K562 (cell line): ENCODE data around the gene NFIC. TPM values are rescaled to one million over a fixed set of nuclear protein-coding genes. Genes with fewer than 3 reads are reported as not detected.
A peak's percentile ranks its signal among the peaks of the same experiment; 100 is the strongest.

Source experiments
- ATAC-seq: fragments of 200-7000 bp; cut with Tn5 transposase; 3 replicates; pipeline ENCODE4 v1.9.1; 2020; ENCODE audit warnings: moderate library complexity
- BruUV-seq: library from RNA; stranded (reverse); fragments of 400-500 nt; replicated peaks from 2 replicates; lab custom pipeline; 2021; lab: Mats Ljungman, UMichigan
- CTCF ChIA-PET: fragments of 300-600 bp; formaldehyde crosslinking; extraction: SDS; loops from one replicate; lab custom pipeline; 2021; ENCODE audit warnings: low intra/inter-chr PET ratio; lab: Yijun Ruan, JAX
- POLR2A ChIA-PET: fragments of 300-600, 350-650 bp; sonication (Branson Sonifier 250); formaldehyde crosslinking; extraction: SDS; loops from one replicate; lab custom pipeline; 2021; ENCODE audit warnings: antibody characterized with exemption, inconsistent platforms; lab: Yijun Ruan, JAX
- DNase-seq, 4 experiments: peaks; one replicate each; pipeline versions ENCODE4 v3.0.0 to v3.0.0-alpha.2; 2011 to 2018; ENCODE audit warnings: low spot score in 3 of 4, mixed read lengths in 3 of 4; ENCODE audit errors: extremely low read depth in 1 of 4
- FAIRE-seq: peaks from 2 replicates; lab custom pipeline; 2011; peaks lifted over from hg19 to GRCh38; lab: Jason Lieb, UNC
- H2AFZ ChIP-seq: 2 replicates; pipeline ENCODE4 v1.6.0; 2011; ENCODE audit warnings: low read depth, low read length, control low read depth, inconsistent platforms
- H3K27ac ChIP-seq: fragments of 200-600 bp; 3 replicates; pipeline ENCODE4 v1.8.0; 2011; ENCODE audit warnings: low read depth, mild to moderate bottlenecking, control low read depth, inconsistent platforms, low read length, moderate library complexity, mixed read lengths; ENCODE audit errors: extremely low read depth
- H3K27me3 ChIP-seq, 2 experiments: fragments of 300-600 bp in 1 of 2; 2 replicates in 1 of 2; 3 replicates in 1 of 2; pipeline versions ENCODE4 v1.6.0 to v1.8.0; 2011; ENCODE audit warnings: inconsistent platforms in 2 of 2, low read length in 2 of 2, mild to moderate bottlenecking in 1 of 2, mixed read lengths in 1 of 2, moderate library complexity in 1 of 2; ENCODE audit not compliant: control insufficient read depth in 2 of 2, insufficient read depth in 2 of 2
- H3K36me3 ChIP-seq: fragments of 300-600 bp; 3 replicates; pipeline ENCODE4 v1.8.0; 2011; ENCODE audit warnings: mild to moderate bottlenecking, low read length, inconsistent platforms; ENCODE audit not compliant: control insufficient read depth, insufficient read depth
- H3K4me1 ChIP-seq, 2 experiments: fragments of 200-600 bp in 1 of 2; replicated peaks in 1 of 2; 2 replicates in 1 of 2; 3 replicates in 1 of 2; pipeline versions ENCODE4 v1.5.1 to v1.8.0; 2011; ENCODE audit warnings: inconsistent platforms in 2 of 2, low read length in 2 of 2, mild to moderate bottlenecking in 1 of 2, mixed read lengths in 1 of 2, moderate library complexity in 1 of 2; ENCODE audit not compliant: control insufficient read depth in 2 of 2, insufficient read depth in 2 of 2
- H3K4me2 ChIP-seq: 2 replicates; pipeline ENCODE4 v1.6.1; 2011; ENCODE audit warnings: low read length, control low read depth, inconsistent platforms, mixed read lengths; ENCODE audit not compliant: insufficient read depth
- H3K4me3 ChIP-seq: fragments of 200-600 bp; sonication (generic), shearing (Covaris generic); 2 replicates; pipeline ENCODE4 v1.5.1; 2016; ENCODE audit warnings: control low read depth, inconsistent platforms
- H3K79me2 ChIP-seq: fragments of 200-600 bp; 3 replicates; pipeline ENCODE4 v1.8.0; 2011; ENCODE audit warnings: low read length, inconsistent platforms; ENCODE audit not compliant: control insufficient read depth, insufficient read depth
- H3K9ac ChIP-seq, 2 experiments: 2 replicates each; pipeline versions ENCODE4 v1.6.0 to v1.6.1; 2011; ENCODE audit warnings: low read depth in 2 of 2, low read length in 2 of 2, control low read depth in 1 of 2, inconsistent platforms in 1 of 2, mild to moderate bottlenecking in 1 of 2, mixed read lengths in 1 of 2; ENCODE audit not compliant: insufficient read depth in 1 of 2
- H3K9me1 ChIP-seq: one replicate; pipeline ENCODE4 v1.6.0; 2011; ENCODE audit warnings: inconsistent platforms, mild to moderate bottlenecking, low read length, moderate library complexity; ENCODE audit not compliant: control insufficient read depth, insufficient read depth
- H3K9me3 ChIP-seq: replicated peaks from 2 replicates; pipeline ENCODE4 v1.5.1; 2011; ENCODE audit warnings: low read depth, low read length, inconsistent platforms; ENCODE audit not compliant: control insufficient read depth, insufficient read depth
- H4K20me1 ChIP-seq: replicated peaks from 2 replicates; pipeline ENCODE4 v1.6.1; 2011; ENCODE audit warnings: low read length, inconsistent platforms, mixed read lengths; ENCODE audit not compliant: control insufficient read depth, insufficient read depth
- CREB1 ChIP-seq, 2 experiments: sonication (generic) in 1 of 2; formaldehyde crosslinking in 1 of 2; IDR thresholded peaks; 2 replicates each; pipeline versions ENCODE4 v1.6.1 to v1.8.0; 2012 to 2022; ENCODE audit warnings: inconsistent platforms in 1 of 2, mild to moderate bottlenecking in 1 of 2, missing genetic modification reagents in 1 of 2, moderate library complexity in 1 of 2
- HNRNPL ChIP-seq: fragments of 200-400 bp; formaldehyde crosslinking; IDR thresholded peaks from 2 replicates; pipeline ENCODE4 v1.6.1; 2017; ENCODE audit warnings: low read depth, mild to moderate bottlenecking, low read length
- NFIC ChIP-seq: fragments of 450-650 bp; IDR thresholded peaks from 2 replicates; pipeline ENCODE4 v1.6.1; 2017; ENCODE audit warnings: mild to moderate bottlenecking, inconsistent platforms
- NR3C1 ChIP-seq: sonication (generic); formaldehyde crosslinking; IDR thresholded peaks from 2 replicates; pipeline ENCODE4 v1.8.1; 2022; ENCODE audit warnings: missing genetic modification reagents
- POLR2G ChIP-seq: fragments of 200-400 bp; formaldehyde crosslinking; IDR thresholded peaks from 2 replicates; pipeline ENCODE4 v1.6.1; 2017; ENCODE audit warnings: low read depth, mild to moderate bottlenecking, antibody characterized with exemption, low read length, moderate library complexity
- RBFOX2 ChIP-seq: fragments of 200-400 bp; formaldehyde crosslinking; IDR thresholded peaks from 2 replicates; pipeline ENCODE4 v1.6.1; 2017; ENCODE audit warnings: low read depth, mild to moderate bottlenecking, low read length, moderate library complexity
- RBM22 ChIP-seq: fragments of 200-400 bp; formaldehyde crosslinking; IDR thresholded peaks from 2 replicates; pipeline ENCODE4 v1.6.1; 2018; ENCODE audit warnings: low read length, low read depth; ENCODE audit not compliant: poor library complexity, severe bottlenecking
- RNF219 ChIP-seq: fragments of 250-450 bp; sonication (Bioruptor Pico); IDR thresholded peaks from 2 replicates; pipeline ENCODE4 v1.5.0; 2022; ENCODE audit warnings: mild to moderate bottlenecking
- ZBTB33 ChIP-seq: sonication (generic); formaldehyde crosslinking; IDR thresholded peaks from 2 replicates; pipeline ENCODE4 v1.8.1; 2023; ENCODE audit warnings: mild to moderate bottlenecking, missing genetic modification reagents
- ZFP30 ChIP-seq: fragments of 250-450 bp; sonication (Bioruptor Pico); IDR thresholded peaks from 2 replicates; pipeline ENCODE4 v1.8.0; 2022; ENCODE audit warnings: moderate library complexity, mild to moderate bottlenecking, inconsistent platforms, borderline replicate concordance
- WGBS: fragments of 100-300 bp; shearing (Covaris generic); methylation state at CpG from one replicate; pipeline ENCODE4 v1.1.6; 2016; ENCODE audit warnings: low coverage, mixed read lengths; ENCODE audit not compliant: insufficient coverage; ENCODE audit errors: missing lambda C conversion rate; 5-methylcytosine and 5-hydroxymethylcytosine counted together
- in situ Hi-C: fragments of 300-500 bp; cut with MboI; formaldehyde crosslinking; loops from 4 replicates; pipeline ENCODE4 v1.15.0; 2018; ENCODE audit warnings: inconsistent platforms, mixed read lengths
- intact Hi-C: fragments of 100-400 bp; cut with micrococcal nuclease; formaldehyde crosslinking; loops from 2 replicates; pipeline ENCODE4 v1.14.2; 2022
- polyA plus RNA-seq, 8 experiments: library from polyadenylated mRNA; depleted of rRNA in 4 of 8; stranded (reverse) in 5 of 8; unstranded in 3 of 8; fragments of >200 nt; fragmentation: Nextera tagmentation in 2 of 8; fragmentation: Illumina TruSeq in 1 of 8; extraction: Ambion mirVana in 2 of 8; extraction: Trizol in 1 of 8; gene quantifications; 2 replicates each; pipeline versions ENCODE4 v1.2.1 to v1.2.3, GENCODE V29; 2011 to 2014; ENCODE audit warnings: inconsistent platforms in 1 of 8, missing spikeins in 1 of 8
- total RNA-seq, 7 experiments: library from RNA; depleted of rRNA in 6 of 7; stranded (reverse); fragments of >200 nt in 6 of 7; fragmentation: Illumina TruSeq in 2 of 7; extraction: Trizol in 2 of 7; gene quantifications; 2 replicates each; pipeline versions ENCODE4 v1.2.1 to v1.2.3, GENCODE V29; 2011 to 2021; ENCODE audit warnings: low replicate concordance in 1 of 7

NFIC gene
- total and polyA plus RNA-seq, 9 of the 15 experiments (the other 6 are each of a cell fraction or from before 2014, with no cell fraction given): 0.71 to 62.1 (median 6.9) TPM

- intact Hi-C loops: no loop called here
- CTCF ChIA-PET: no interaction called here
- POLR2A ChIA-PET: interaction anchor here (0.6 to 1.0 kb wide), 4 partner anchors 8 to 47 kb away, joined by 3 to 4 read pairs (median 4); no protein-coding TSS in a partner anchor
- Histone ChIP-seq H4K20me1 (peaks cover 37% of the 10 kb centered on the region), H3K27me3 (no peaks in the 10 kb centered on the region), H3K4me1 (peaks cover 25 to 69% of the 10 kb centered on the region in 2 experiments), H3K9ac (peak overlapping the region; percentile 30 to 76; a peak in 3 of 4 replicates), H3K9me1 (peaks cover 11% of the 10 kb centered on the region), H3K4me2 (no peak overlapping the region), H3K9me3 (0 out of 2 replicates have a peak, but pooled peaks cover 2% of the 10 kb centered on the region), H3K79me2 (peaks cover 97% of the 10 kb centered on the region), H3K36me3 (peaks cover 83% of the 10 kb centered on the region; the same call in 2 of the 3 replicates), H2AFZ (no peak overlapping the region), H3K4me3 (no peak overlapping the region), H3K27ac (peak overlapping the region; percentile 81)
- in situ Hi-C loops: no loop called here
- TF ChIP-seq HNRNPL: peak; percentile 98
- peak; percentile 54; the same call in 1 of the 2 replicates for TF ChIP-seq ZBTB33 (CRISPR knock-in tag)
- TF ChIP-seq RNF219 (CRISPR knock-in tag): no peak
- peak; percentile 37; the same call in 1 of the 2 replicates for TF ChIP-seq POLR2G
- 0 out of 2 replicates have a peak, but pooled peaks have one; percentile 13 for TF ChIP-seq NFIC
- 0 out of 2 replicates have a peak, but pooled peaks have one; percentile 34 for TF ChIP-seq RBFOX2
- TF ChIP-seq CREB1 (IDR thresholded peaks at IDR 0.05): no peak
- 0 out of 2 replicates have a peak, but pooled peaks have one; percentile 20 for TF ChIP-seq CREB1 (CRISPR knock-in tag; IDR thresholded peaks at IDR 0.05)
- TF ChIP-seq ZFP30 (CRISPR knock-in tag): no peak
- peak; percentile 50 for TF ChIP-seq RBM22
- no peak for TF ChIP-seq NR3C1 (CRISPR knock-in tag)
- BruUV-seq: no TSS peak
- no peak for ATAC-seq
- no peak for DNase-seq
- 93% methylated on average over 20 of the region's 42 CpGs for WGBS
- no peak for FAIRE-seq
Measured at GRCh38 chr19:3387645-3388589, 21.5 kb downstream of the NFIC start.
